WTC11 (cell line): ENCODE results near the gene TMEM144. TPM values are rescaled to one million over a fixed set of nuclear protein-coding genes. Genes with fewer than 3 reads are reported as not detected.

Source experiments
- ATAC-seq: fragments of 200-7000 bp; cut with Tn5 transposase; 2 replicates; pipeline ENCODE4 v1.10.0; 2021; ENCODE audit warnings: mild to moderate bottlenecking, moderate library complexity
- CTCF ChIA-PET: fragments of 300-600 bp; sonication (Branson Sonifier 250); formaldehyde crosslinking; loops from one replicate; lab custom pipeline; 2021; ENCODE audit warnings: antibody characterized with exemption; lab: Charles Lee
- POLR2A ChIA-PET: fragments of 350-600 bp; sonication (Branson Sonifier 250); formaldehyde crosslinking; loops from one replicate; lab custom pipeline; 2021; ENCODE audit warnings: antibody characterized with exemption; lab: Charles Lee
- DNase-seq: peaks from one replicate; pipeline ENCODE4 v3.0.0; 2021; ENCODE audit warnings: low spot score
- H3K27ac Mint-ChIP-seq: 2 replicates; pipeline ENCODE4 v1.8.0; 2021; ENCODE audit warnings: mixed read lengths
- H3K27me3 Mint-ChIP-seq: 2 replicates; pipeline ENCODE4 v1.8.0; 2021; ENCODE audit warnings: low read depth, mild to moderate bottlenecking, moderate library complexity, mixed read lengths
- H3K36me3 Mint-ChIP-seq: 2 replicates; pipeline ENCODE4 v1.8.0; 2021; ENCODE audit warnings: mixed read lengths
- H3K4me1 Mint-ChIP-seq: 2 replicates; pipeline ENCODE4 v1.8.0; 2022; ENCODE audit warnings: mixed read lengths
- H3K4me3 Mint-ChIP-seq: 2 replicates; pipeline ENCODE4 v1.8.0; 2021; ENCODE audit warnings: mild to moderate bottlenecking, moderate library complexity, mixed read lengths
- H3K9me3 Mint-ChIP-seq: 2 replicates; pipeline ENCODE4 v1.8.0; 2021; ENCODE audit warnings: mixed read lengths
- ESRRA ChIP-seq: sonication (generic); formaldehyde crosslinking; IDR thresholded peaks from 2 replicates; pipeline ENCODE4 v1.8.1; 2022; ENCODE audit warnings: mild to moderate bottlenecking, missing genetic modification reagents, borderline replicate concordance
- FOXP1 ChIP-seq: sonication (generic); formaldehyde crosslinking; IDR thresholded peaks from 2 replicates; pipeline ENCODE4 v1.8.0; 2022; ENCODE audit warnings: missing genetic modification reagents, mild to moderate bottlenecking, moderate library complexity, borderline replicate concordance
- JUN ChIP-seq: sonication (generic); formaldehyde crosslinking; IDR thresholded peaks from 2 replicates; pipeline ENCODE4 v1.8.0; 2023; ENCODE audit warnings: mild to moderate bottlenecking, missing genetic modification reagents
- KAT7 ChIP-seq: sonication (generic); formaldehyde crosslinking; IDR thresholded peaks from 2 replicates; pipeline ENCODE4 v1.8.1; 2023; ENCODE audit warnings: missing genetic modification reagents, mild to moderate bottlenecking, borderline replicate concordance
- MXD4 ChIP-seq: fragments of 250-450 bp; sonication (Bioruptor Pico); IDR thresholded peaks from 2 replicates; pipeline ENCODE4 v1.8.0; 2021; ENCODE audit warnings: mild to moderate bottlenecking, moderate library complexity, borderline replicate concordance
- NFATC4 ChIP-seq: fragments of 250-450 bp; sonication (Bioruptor Pico); IDR thresholded peaks from 2 replicates; pipeline ENCODE4 v1.9.0; 2021; ENCODE audit warnings: mild to moderate bottlenecking
- SMAD3 ChIP-seq: sonication (generic); formaldehyde crosslinking; IDR thresholded peaks from 2 replicates; pipeline ENCODE4 v1.8.0; 2022; ENCODE audit warnings: missing genetic modification reagents, mild to moderate bottlenecking, borderline replicate concordance
- SMAD4 ChIP-seq: sonication (generic); formaldehyde crosslinking; IDR thresholded peaks from 2 replicates; pipeline ENCODE4 v1.8.0; 2022; ENCODE audit warnings: mild to moderate bottlenecking, missing genetic modification reagents
- SOX15 ChIP-seq: fragments of 250-450 bp; sonication (Bioruptor Pico); IDR thresholded peaks from 2 replicates; pipeline ENCODE4 v1.9.0; 2021; ENCODE audit warnings: mild to moderate bottlenecking
- TEAD1 ChIP-seq: sonication (generic); formaldehyde crosslinking; IDR thresholded peaks from 2 replicates; pipeline ENCODE4 v1.8.0; 2022; ENCODE audit warnings: mild to moderate bottlenecking, missing genetic modification reagents
- ZNF219 ChIP-seq: sonication (generic); formaldehyde crosslinking; IDR thresholded peaks from 2 replicates; pipeline ENCODE4 v1.8.0; 2023; ENCODE audit warnings: missing genetic modification reagents, mild to moderate bottlenecking, borderline replicate concordance
- ZNF423 ChIP-seq: fragments of 250-450 bp; sonication (Bioruptor Pico); IDR thresholded peaks from 2 replicates; pipeline ENCODE4 v2.1.2; 2022; ENCODE audit warnings: mild to moderate bottlenecking, moderate library complexity
- total RNA-seq: library from RNA; stranded (reverse); gene quantifications from 3 replicates; pipeline ENCODE4 v1.2.3, GENCODE V29; 2021
- TF ChIP-seq, protein P1 (sequence below): sonication (generic); formaldehyde crosslinking; IDR thresholded peaks from 2 replicates; pipeline ENCODE4 v1.8.1; 2023; ENCODE audit warnings: mild to moderate bottlenecking, missing genetic modification reagents, borderline replicate concordance
- TF ChIP-seq, protein P2 (sequence below): sonication (generic); formaldehyde crosslinking; IDR thresholded peaks from 2 replicates; pipeline ENCODE4 v1.8.0; 2022; ENCODE audit warnings: mild to moderate bottlenecking, missing genetic modification reagents
- TF ChIP-seq, protein P3 (sequence below): sonication (generic); formaldehyde crosslinking; IDR thresholded peaks from 2 replicates; pipeline ENCODE4 v1.8.1; 2022; ENCODE audit warnings: mild to moderate bottlenecking, missing genetic modification reagents, moderate library complexity, borderline replicate concordance
- TF ChIP-seq, protein P4 (sequence below): fragments of 250-450 bp; sonication (Bioruptor Pico); IDR thresholded peaks from 2 replicates; pipeline ENCODE4 v1.9.0; 2021; ENCODE audit warnings: mild to moderate bottlenecking
- TF ChIP-seq, protein P5 (sequence below): sonication (generic); formaldehyde crosslinking; IDR thresholded peaks from 2 replicates; pipeline ENCODE4 v1.8.0; 2022; ENCODE audit warnings: mild to moderate bottlenecking, missing genetic modification reagents
- TF ChIP-seq, protein P6 (sequence below): sonication (generic); formaldehyde crosslinking; IDR thresholded peaks from 2 replicates; pipeline ENCODE4 v1.8.0; 2022; ENCODE audit warnings: mild to moderate bottlenecking, missing genetic modification reagents
- TF ChIP-seq, protein P7 (sequence below): sonication (generic); formaldehyde crosslinking; IDR thresholded peaks from 2 replicates; pipeline ENCODE4 v1.8.1; 2023; ENCODE audit warnings: mild to moderate bottlenecking, missing genetic modification reagents, moderate library complexity
- TF ChIP-seq, protein P8 (sequence below): sonication (generic); formaldehyde crosslinking; IDR thresholded peaks from 2 replicates; pipeline ENCODE4 v1.8.1; 2022; ENCODE audit warnings: mild to moderate bottlenecking, moderate library complexity, missing genetic modification reagents

The TMEM144 gene
- total RNA-seq, 1 experiment from 2014 or later: 3.8 TPM

DNA sequence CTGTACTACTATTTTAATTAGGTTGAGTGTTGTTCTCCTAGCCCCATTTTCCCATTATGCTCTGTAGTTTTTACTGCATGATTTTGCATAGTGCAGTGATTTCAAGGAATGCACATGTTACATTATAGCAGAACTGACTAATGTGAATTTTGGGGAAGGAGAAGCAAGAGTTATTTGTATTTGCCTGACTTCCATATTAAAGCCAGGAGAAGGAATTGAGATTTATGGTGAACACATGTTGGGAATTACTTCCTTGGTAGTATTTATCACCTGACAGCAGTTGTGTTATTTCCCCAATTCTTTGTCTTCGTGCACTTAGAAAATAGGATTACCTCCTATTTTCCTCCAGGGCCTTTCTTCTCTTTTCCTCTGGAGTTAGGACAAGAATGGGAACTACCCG is 3.2 kb downstream of the TMEM144 start (continued):
- TF ChIP-seq, protein P1, sequence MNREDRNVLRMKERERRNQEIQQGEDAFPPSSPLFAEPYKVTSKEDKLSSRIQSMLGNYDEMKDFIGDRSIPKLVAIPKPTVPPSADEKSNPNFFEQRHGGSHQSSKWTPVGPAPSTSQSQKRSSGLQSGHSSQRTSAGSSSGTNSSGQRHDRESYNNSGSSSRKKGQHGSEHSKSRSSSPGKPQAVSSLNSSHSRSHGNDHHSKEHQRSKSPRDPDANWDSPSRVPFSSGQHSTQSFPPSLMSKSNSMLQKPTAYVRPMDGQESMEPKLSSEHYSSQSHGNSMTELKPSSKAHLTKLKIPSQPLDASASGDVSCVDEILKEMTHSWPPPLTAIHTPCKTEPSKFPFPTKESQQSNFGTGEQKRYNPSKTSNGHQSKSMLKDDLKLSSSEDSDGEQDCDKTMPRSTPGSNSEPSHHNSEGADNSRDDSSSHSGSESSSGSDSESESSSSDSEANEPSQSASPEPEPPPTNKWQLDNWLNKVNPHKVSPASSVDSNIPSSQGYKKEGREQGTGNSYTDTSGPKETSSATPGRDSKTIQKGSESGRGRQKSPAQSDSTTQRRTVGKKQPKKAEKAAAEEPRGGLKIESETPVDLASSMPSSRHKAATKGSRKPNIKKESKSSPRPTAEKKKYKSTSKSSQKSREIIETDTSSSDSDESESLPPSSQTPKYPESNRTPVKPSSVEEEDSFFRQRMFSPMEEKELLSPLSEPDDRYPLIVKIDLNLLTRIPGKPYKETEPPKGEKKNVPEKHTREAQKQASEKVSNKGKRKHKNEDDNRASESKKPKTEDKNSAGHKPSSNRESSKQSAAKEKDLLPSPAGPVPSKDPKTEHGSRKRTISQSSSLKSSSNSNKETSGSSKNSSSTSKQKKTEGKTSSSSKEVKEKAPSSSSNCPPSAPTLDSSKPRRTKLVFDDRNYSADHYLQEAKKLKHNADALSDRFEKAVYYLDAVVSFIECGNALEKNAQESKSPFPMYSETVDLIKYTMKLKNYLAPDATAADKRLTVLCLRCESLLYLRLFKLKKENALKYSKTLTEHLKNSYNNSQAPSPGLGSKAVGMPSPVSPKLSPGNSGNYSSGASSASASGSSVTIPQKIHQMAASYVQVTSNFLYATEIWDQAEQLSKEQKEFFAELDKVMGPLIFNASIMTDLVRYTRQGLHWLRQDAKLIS (CRISPR knock-in tag): no peak
- TF ChIP-seq, protein P2, sequence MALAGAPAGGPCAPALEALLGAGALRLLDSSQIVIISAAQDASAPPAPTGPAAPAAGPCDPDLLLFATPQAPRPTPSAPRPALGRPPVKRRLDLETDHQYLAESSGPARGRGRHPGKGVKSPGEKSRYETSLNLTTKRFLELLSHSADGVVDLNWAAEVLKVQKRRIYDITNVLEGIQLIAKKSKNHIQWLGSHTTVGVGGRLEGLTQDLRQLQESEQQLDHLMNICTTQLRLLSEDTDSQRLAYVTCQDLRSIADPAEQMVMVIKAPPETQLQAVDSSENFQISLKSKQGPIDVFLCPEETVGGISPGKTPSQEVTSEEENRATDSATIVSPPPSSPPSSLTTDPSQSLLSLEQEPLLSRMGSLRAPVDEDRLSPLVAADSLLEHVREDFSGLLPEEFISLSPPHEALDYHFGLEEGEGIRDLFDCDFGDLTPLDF: no peak

DNA sequence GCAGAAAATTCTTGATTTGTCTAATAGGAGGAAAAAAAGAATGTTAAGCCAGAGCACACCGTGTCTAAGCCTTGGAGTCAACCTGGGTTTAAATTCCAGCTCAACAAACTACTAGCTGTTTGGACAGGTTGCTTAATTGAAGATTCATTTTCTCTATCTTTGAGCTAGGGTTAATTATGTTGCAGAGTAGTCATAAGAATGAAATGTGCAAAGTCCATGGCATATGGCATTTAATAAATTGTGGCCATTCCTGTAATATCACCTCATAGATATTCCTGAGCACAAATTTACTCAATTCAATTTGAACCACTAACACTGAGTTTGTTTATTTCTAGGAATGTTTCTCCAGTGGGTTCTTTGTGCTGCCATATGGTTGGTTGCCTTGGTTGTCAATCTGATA is 4.6 kb downstream of the TMEM144 start:
- H3K27me3 Mint-ChIP-seq: no peaks in the 10 kb centered on the region; the same call in 1 of the 2 replicates
- H3K4me3 Mint-ChIP-seq: no peak overlapping the region
- ATAC-seq (no peak), DNase-seq (no peak)
- CTCF ChIA-PET: no interaction called here
- POLR2A ChIA-PET: no interaction called here
- no peak for TF ChIP-seq ZNF423 (CRISPR knock-in tag)
- TF ChIP-seq, protein P3, sequence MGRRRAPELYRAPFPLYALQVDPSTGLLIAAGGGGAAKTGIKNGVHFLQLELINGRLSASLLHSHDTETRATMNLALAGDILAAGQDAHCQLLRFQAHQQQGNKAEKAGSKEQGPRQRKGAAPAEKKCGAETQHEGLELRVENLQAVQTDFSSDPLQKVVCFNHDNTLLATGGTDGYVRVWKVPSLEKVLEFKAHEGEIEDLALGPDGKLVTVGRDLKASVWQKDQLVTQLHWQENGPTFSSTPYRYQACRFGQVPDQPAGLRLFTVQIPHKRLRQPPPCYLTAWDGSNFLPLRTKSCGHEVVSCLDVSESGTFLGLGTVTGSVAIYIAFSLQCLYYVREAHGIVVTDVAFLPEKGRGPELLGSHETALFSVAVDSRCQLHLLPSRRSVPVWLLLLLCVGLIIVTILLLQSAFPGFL: no peak
- no peak overlapping the region for H3K27ac Mint-ChIP-seq
- H3K4me1 Mint-ChIP-seq: peaks cover 27% of the 10 kb centered on the region
- H3K9me3 Mint-ChIP-seq: no peaks in the 10 kb centered on the region
- no peaks in the 10 kb centered on the region; the same call in 1 of the 2 replicates for H3K36me3 Mint-ChIP-seq

DNA sequence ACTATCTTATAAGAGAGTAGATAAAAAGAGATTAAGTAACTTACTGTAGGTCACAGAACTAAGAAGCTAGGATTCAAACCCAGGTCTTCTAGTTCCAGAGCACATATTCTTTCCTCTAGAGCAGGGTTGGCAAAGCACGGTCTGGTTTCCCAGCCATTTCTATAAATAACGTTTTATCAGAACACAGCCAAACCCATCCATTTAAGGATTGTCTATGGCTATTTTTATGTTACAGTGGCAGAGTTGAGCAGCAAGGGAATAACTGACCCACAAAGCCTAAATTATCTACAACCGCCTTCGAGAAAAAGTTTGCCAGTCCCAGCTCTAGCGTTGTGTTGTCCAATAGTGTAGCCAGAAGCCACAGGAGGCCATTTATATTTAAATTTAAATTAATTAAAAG is 7.5 kb downstream of the TMEM144 start:
- POLR2A ChIA-PET: no interaction called here
- Mint-ChIP-seq H3K4me3 (no peak overlapping the region), H3K27ac (no peak overlapping the region), H3K27me3 (no peaks in the 10 kb centered on the region), H3K36me3 (no peaks in the 10 kb centered on the region; the same call in 1 of the 2 replicates), H3K9me3 (no peaks in the 10 kb centered on the region), H3K4me1 (peaks cover 19% of the 10 kb centered on the region)
- ATAC-seq: no peak
- CTCF ChIA-PET: interaction anchor here (1.1 kb wide), 1 partner anchor 31 kb away, joined by 3 read pairs; no protein-coding TSS in a partner anchor
- no peak for DNase-seq
- TF ChIP-seq, protein P4, sequence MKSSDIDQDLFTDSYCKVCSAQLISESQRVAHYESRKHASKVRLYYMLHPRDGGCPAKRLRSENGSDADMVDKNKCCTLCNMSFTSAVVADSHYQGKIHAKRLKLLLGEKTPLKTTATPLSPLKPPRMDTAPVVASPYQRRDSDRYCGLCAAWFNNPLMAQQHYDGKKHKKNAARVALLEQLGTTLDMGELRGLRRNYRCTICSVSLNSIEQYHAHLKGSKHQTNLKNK (CRISPR knock-in tag): no peak
- TF ChIP-seq FOXP1 (CRISPR knock-in tag): no peak
- TF ChIP-seq, protein P5, sequence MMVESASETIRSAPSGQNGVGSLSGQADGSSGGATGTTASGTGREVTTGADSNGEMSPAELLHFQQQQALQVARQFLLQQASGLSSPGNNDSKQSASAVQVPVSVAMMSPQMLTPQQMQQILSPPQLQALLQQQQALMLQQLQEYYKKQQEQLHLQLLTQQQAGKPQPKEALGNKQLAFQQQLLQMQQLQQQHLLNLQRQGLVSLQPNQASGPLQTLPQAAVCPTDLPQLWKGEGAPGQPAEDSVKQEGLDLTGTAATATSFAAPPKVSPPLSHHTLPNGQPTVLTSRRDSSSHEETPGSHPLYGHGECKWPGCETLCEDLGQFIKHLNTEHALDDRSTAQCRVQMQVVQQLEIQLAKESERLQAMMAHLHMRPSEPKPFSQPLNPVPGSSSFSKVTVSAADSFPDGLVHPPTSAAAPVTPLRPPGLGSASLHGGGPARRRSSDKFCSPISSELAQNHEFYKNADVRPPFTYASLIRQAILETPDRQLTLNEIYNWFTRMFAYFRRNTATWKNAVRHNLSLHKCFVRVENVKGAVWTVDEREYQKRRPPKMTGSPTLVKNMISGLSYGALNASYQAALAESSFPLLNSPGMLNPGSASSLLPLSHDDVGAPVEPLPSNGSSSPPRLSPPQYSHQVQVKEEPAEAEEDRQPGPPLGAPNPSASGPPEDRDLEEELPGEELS: no peak
- TF ChIP-seq ESRRA (CRISPR knock-in tag): no peak
- TF ChIP-seq JUN (CRISPR knock-in tag): no peak
- no peak for TF ChIP-seq TEAD1 (CRISPR knock-in tag)

DNA sequence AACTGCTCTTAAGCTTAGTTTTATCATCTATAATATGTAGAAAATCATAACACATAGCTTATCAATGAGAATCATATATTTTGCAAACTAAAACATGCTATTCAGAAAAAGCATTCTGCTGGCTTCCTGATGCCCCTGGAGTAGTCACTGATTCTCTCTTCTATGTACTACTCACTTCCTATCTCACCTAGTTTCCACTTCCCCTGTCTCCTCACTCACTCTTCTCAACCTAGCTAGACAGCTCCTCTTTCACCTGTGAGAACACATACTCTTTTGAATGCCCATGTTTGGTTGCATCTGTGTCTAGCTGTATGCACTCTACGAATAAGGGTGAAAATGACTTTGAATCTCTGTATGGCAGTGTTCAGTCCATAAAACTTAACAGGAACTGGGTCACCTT is 9.3 kb downstream of the TMEM144 start:
- ChIA-PET POLR2A (interaction anchor here (0.6 kb wide), 1 partner anchor 35 kb away, joined by 4 read pairs; no protein-coding TSS in a partner anchor), CTCF (interaction anchor here (0.7 to 0.8 kb wide), 2 partner anchors 9 to 28 kb away, joined by 3 read pairs; partner anchors contain the start of gene TMEM144)
- no peaks in the 10 kb centered on the region; the same call in 1 of the 2 replicates for H3K36me3 Mint-ChIP-seq
- DNase-seq (no peak), ATAC-seq (peak; percentile 32; the same call in 1 of the 2 replicates)
- no peak overlapping the region for H3K4me3 Mint-ChIP-seq
- no peaks in the 10 kb centered on the region for H3K27me3 Mint-ChIP-seq
- 0 out of 2 replicates have a peak overlapping the region, but pooled peaks have one; percentile 62 for H3K27ac Mint-ChIP-seq
- peaks cover 13% of the 10 kb centered on the region for H3K4me1 Mint-ChIP-seq
- no peaks in the 10 kb centered on the region for H3K9me3 Mint-ChIP-seq
- TF ChIP-seq SMAD3 (no peak), MXD4 (CRISPR knock-in tag) (no peak), SMAD4 (CRISPR knock-in tag) (no peak), ZNF219 (no peak), NFATC4 (no peak), SOX15 (CRISPR knock-in tag) (no peak), KAT7 (no peak), JUN (CRISPR knock-in tag) (no peak)
- TF ChIP-seq, protein P6, sequence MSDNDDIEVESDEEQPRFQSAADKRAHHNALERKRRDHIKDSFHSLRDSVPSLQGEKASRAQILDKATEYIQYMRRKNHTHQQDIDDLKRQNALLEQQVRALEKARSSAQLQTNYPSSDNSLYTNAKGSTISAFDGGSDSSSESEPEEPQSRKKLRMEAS: no peak
- TF ChIP-seq, protein P7, sequence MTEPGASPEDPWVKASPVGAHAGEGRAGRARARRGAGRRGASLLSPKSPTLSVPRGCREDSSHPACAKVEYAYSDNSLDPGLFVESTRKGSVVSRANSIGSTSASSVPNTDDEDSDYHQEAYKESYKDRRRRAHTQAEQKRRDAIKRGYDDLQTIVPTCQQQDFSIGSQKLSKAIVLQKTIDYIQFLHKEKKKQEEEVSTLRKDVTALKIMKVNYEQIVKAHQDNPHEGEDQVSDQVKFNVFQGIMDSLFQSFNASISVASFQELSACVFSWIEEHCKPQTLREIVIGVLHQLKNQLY: no peak
- TF ChIP-seq, protein P8, sequence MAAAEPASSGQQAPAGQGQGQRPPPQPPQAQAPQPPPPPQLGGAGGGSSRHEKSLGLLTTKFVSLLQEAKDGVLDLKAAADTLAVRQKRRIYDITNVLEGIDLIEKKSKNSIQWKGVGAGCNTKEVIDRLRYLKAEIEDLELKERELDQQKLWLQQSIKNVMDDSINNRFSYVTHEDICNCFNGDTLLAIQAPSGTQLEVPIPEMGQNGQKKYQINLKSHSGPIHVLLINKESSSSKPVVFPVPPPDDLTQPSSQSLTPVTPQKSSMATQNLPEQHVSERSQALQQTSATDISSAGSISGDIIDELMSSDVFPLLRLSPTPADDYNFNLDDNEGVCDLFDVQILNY (CRISPR knock-in tag): no peak
